NB4 (cell line): ENCODE measurements around the gene RAB38.

Experiments
- DNase-seq: peaks from one replicate; pipeline ENCODE4 v3.0.0; 2010; ENCODE audit warnings: low read depth
- H3K4me3 ChIP-seq: one replicate; pipeline ENCODE4 v1.5.1; 2011; ENCODE audit warnings: mild to moderate bottlenecking, low read depth, low read length, moderate library complexity
- MYC ChIP-seq: IDR thresholded peaks from 2 replicates; pipeline ENCODE4 v1.6.1; 2011; ENCODE audit warnings: low read depth, low read length
- POLR2A ChIP-seq: IDR thresholded peaks from 2 replicates; pipeline ENCODE4 v1.6.1; 2011; ENCODE audit warnings: mild to moderate bottlenecking; ENCODE audit not compliant: insufficient read length; ENCODE audit errors: extremely low read depth
- TF ChIP-seq, protein P1 (sequence below): IDR thresholded peaks from one replicate; pipeline ENCODE4 v1.5.1; 2012; ENCODE audit warnings: low read depth, low read length
- TF ChIP-seq, protein P2 (sequence below): IDR thresholded peaks from 2 replicates; pipeline ENCODE4 v1.6.1; 2011; ENCODE audit warnings: low read depth, low read length

Gene RAB38

DNA sequence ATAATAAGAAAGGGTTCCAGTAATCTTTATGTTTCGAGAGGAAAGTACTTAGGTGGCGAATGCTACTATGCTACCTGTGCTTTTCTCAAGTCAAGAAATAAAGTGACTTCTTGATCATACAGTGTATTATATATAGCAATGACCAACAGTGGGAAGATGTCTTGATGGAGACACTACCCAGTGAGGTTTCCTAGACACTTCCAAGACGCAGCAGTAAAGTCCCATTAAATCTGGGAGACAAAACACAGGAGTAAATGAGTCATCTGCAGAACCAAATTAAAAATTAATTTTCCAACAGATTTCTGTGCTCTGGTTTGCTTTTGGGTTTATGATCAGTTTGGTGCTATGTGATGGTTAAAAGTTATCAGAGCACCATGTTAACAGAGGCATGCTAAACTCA is 29.1 kb upstream of the RAB38 start:
- DNase-seq, result no peak
- TF ChIP-seq POLR2A (no peak), MYC (no peak)
- TF ChIP-seq, protein P1, sequence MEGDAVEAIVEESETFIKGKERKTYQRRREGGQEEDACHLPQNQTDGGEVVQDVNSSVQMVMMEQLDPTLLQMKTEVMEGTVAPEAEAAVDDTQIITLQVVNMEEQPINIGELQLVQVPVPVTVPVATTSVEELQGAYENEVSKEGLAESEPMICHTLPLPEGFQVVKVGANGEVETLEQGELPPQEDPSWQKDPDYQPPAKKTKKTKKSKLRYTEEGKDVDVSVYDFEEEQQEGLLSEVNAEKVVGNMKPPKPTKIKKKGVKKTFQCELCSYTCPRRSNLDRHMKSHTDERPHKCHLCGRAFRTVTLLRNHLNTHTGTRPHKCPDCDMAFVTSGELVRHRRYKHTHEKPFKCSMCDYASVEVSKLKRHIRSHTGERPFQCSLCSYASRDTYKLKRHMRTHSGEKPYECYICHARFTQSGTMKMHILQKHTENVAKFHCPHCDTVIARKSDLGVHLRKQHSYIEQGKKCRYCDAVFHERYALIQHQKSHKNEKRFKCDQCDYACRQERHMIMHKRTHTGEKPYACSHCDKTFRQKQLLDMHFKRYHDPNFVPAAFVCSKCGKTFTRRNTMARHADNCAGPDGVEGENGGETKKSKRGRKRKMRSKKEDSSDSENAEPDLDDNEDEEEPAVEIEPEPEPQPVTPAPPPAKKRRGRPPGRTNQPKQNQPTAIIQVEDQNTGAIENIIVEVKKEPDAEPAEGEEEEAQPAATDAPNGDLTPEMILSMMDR, result no peak
- TF ChIP-seq, protein P2, sequence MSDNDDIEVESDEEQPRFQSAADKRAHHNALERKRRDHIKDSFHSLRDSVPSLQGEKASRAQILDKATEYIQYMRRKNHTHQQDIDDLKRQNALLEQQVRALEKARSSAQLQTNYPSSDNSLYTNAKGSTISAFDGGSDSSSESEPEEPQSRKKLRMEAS, result no peak
- no peak overlapping the region for H3K4me3 ChIP-seq

DNA sequence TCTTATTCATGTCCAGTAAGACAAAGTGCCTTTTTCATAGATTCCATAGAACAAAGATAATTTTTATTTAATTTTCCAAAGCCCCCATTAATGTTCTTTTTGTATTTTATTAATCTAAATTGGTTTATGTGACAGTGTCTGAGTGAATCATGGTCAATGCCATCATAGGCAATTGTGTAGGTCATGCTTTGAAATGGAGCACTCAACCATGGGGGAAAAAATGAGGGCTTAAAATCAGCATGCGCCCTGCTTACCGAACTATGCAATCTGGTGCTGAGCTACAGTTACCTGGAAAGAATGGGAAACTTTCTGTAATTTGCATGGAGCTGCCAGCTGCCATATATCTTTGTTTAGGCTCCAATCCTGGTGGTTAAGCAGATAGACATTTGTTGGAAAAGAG is 28.4 kb upstream of the RAB38 start:
- DNase-seq, result no peak
- TF ChIP-seq MYC, result no peak
- no peak for TF ChIP-seq POLR2A
- TF ChIP-seq, protein P2, result no peak
- TF ChIP-seq, protein P1, result no peak

DNA sequence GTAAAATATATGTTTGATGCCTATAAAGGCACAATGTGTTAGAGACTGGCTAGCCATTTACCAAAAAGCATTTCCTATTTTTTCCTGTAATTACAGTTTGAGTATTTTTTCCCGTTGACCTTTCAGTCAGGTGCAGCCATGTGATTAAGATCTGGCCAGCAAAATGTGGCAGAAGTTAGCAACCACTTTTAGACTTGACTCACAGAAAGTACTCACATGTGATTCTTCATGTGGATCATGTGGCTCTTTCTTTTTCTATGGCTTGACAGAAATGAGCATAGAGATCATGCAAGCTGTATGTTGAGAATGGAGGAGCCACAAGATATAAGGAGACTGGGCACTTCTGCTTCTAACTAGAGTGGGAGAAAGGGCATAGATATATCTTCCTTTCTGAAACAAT is 27.3 kb upstream of the RAB38 start:
- H3K4me3 ChIP-seq, result no peak overlapping the region
- no peak for DNase-seq
- TF ChIP-seq MYC (no peak), POLR2A (no peak)
- TF ChIP-seq, protein P2, result no peak
- TF ChIP-seq, protein P1, result no peak

More for the DNA sequence above, 28.4 kb upstream of the RAB38 start:
- no peak overlapping the region for H3K4me3 ChIP-seq

DNA sequence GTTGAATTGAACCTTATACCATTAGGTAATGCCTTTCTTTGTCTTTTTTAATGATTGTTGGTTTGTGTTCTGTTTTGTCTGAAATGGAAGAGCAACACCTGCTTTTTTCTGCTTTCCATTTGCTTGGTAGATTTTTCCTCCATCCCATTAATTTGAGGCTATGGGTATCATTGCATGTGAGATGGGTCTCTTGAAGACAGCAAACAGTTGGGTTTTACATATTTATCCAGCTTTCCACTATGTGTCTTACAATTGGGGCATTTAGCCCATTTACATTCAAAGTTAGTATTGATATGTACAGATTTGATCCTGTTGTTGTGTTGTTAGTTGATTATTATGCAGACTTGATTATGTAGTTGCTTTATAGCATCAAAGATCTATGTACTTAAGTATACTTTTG is 21.1 kb upstream of the RAB38 start:
- TF ChIP-seq POLR2A, result no peak
- TF ChIP-seq, protein P2, result no peak
- no peak for TF ChIP-seq MYC
- TF ChIP-seq, protein P1, result no peak
- no peak overlapping the region for H3K4me3 ChIP-seq
- no peak for DNase-seq

DNA sequence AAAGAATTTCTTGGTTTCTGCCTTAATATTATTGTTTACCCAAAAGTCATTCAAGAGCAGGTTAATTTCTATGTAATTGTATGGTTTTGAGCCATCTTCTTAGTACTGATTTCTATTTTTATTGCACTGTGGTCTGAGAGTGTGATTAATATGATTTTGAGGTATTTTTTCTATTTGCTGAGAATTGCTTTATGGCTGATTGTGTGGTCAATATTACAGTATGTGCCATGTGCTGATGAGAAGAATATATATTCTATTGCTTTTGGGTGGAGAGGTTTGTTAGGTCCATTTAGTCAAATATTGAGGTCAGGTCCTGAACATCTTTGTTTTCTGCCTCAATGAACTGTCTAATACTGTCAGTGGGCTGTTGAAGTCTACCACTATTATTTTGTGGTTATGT is 20.7 kb upstream of the RAB38 start:
- TF ChIP-seq, protein P2, result no peak
- TF ChIP-seq MYC (no peak), POLR2A (no peak)
- TF ChIP-seq, protein P1, result no peak
- H3K4me3 ChIP-seq, result no peak overlapping the region
- DNase-seq, result no peak

DNA sequence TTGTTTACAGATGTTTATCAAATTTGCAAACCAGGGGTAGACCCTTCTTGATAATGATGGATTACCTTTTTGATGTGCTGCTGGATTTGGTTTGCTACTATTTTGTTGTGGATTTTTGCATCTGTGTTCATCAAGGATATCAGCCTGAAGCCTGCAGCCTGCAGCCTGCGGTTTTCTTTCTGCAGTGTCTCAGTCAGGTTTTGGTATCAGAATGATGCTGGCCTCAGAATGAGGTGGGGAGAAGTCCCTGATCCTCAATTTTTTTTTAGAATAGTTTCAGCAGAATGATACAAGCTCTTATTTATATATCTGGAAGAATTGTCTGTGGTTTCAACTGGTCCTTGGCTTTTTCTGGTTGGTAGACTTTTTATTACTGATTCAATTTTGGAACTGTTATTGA is 19.7 kb upstream of the RAB38 start:
- no peak overlapping the region for H3K4me3 ChIP-seq
- DNase-seq, result no peak
- TF ChIP-seq POLR2A (no peak), MYC (no peak)
- TF ChIP-seq, protein P1, result no peak
- TF ChIP-seq, protein P2, result no peak
